ENCODE data around the gene ANG.

DNA sequence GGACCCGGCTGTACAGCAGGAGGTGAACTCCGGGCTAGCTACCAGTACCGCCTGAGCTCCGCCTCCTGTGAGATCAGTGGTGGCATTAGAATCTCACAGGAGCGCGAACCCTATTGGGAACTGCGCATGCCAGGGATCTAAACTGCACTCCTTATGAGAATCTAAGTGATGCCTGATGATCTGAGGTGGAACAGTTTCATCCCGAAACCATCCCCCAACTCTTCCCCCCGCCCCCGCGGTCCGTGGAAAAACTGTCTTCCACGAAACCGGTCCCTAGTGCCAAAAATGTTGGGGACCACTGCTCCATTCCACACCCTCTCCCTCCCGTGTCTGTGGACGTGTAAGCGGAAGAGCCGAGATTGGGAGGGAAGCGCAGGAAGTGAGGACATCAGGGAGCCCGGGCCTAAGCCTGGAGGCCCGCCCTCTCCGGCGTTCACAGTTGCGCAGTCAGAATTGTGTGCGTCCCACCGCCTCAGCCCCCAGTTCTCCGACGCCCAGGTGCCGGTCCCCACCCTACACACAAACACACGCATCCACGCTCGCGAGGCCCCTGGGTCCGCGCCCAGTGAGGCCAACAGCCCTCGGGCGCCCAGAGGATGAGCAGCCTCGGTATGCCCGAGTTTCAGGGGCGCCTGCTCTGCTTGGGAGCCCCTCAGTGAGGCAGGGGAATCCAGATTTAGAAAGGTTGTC lies 6.0 kb upstream of the ANG start:
- TF ChIP-seq, protein P1, sequence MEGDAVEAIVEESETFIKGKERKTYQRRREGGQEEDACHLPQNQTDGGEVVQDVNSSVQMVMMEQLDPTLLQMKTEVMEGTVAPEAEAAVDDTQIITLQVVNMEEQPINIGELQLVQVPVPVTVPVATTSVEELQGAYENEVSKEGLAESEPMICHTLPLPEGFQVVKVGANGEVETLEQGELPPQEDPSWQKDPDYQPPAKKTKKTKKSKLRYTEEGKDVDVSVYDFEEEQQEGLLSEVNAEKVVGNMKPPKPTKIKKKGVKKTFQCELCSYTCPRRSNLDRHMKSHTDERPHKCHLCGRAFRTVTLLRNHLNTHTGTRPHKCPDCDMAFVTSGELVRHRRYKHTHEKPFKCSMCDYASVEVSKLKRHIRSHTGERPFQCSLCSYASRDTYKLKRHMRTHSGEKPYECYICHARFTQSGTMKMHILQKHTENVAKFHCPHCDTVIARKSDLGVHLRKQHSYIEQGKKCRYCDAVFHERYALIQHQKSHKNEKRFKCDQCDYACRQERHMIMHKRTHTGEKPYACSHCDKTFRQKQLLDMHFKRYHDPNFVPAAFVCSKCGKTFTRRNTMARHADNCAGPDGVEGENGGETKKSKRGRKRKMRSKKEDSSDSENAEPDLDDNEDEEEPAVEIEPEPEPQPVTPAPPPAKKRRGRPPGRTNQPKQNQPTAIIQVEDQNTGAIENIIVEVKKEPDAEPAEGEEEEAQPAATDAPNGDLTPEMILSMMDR (IDR thresholded peaks at IDR 0.05; ENCODE audit: low read length): no peak
- TF ChIP-seq EZH2 (IDR thresholded peaks at IDR 0.05; ENCODE audit: borderline replicate concordance, low read length): no peak
